Right cardiac atrium (tissue), 5 donors: ENCODE results near the gene TEPSIN. TPM values are rescaled to one million over a fixed set of nuclear protein-coding genes. Genes with fewer than 3 reads are reported as not detected.
"Not testable (repeated sequence)": the region's sequence is repeated elsewhere in the genome, so short reads cannot be mapped to it uniquely, and the experiment has no call there.

Experiments used
- ATAC-seq, 2 donors: fragments of 200-7000 bp; cut with Tn5 transposase; one replicate each; pipeline versions ENCODE4 v1.8.0 to v1.9.1; 2020; ENCODE audit warnings: moderate library complexity in 2 of 2, mild to moderate bottlenecking in 1 of 2
- DNase-seq, 3 donors: peaks; one replicate each; pipeline ENCODE4 v3.0.0-alpha.2; 2020
- H3K27ac ChIP-seq: one replicate; pipeline ENCODE4 v1.5.1; 2013; ENCODE audit warnings: mild to moderate bottlenecking, low read length, control low read depth, moderate library complexity
- H3K27me3 ChIP-seq: one replicate; pipeline ENCODE4 v1.6.1; 2013; ENCODE audit not compliant: control insufficient read depth, insufficient read depth
- H3K4me1 ChIP-seq: one replicate; pipeline ENCODE4 v1.6.1; 2013; ENCODE audit warnings: low read length; ENCODE audit not compliant: control insufficient read depth, insufficient read depth
- H3K4me3 ChIP-seq: one replicate; pipeline ENCODE4 v1.5.1; 2013; ENCODE audit warnings: low read length, control low read depth
- H3K9me3 ChIP-seq: one replicate; pipeline ENCODE4 v1.6.1; 2013; ENCODE audit warnings: low read length; ENCODE audit not compliant: control insufficient read depth
- WGBS: extraction: QIAGEN DNeasy Blood & Tissue Kit; methylation state at CpG from one replicate; pipeline ENCODE4 v1.1.7; 2013; 5-methylcytosine and 5-hydroxymethylcytosine counted together
- intact Hi-C, 4 donors: fragments of 100-400 bp; cut with DNase I; formaldehyde crosslinking; loops; one replicate each; pipeline versions ENCODE4 v1.11.0 to v1.14.0; 2022 to 2023
- polyA plus RNA-seq: library from polyadenylated mRNA; stranded (reverse); fragments of 200-250 nt; gene quantifications from one replicate; pipeline ENCODE4 v1.2.3, GENCODE V29; 2013
- total RNA-seq, 4 donors: library from RNA; stranded (reverse); fragmentation: NEBNext Ultra II Directional; extraction: Animal tissue kit (Norgen Biotek cat#: 25700); gene quantifications; one replicate each; pipeline ENCODE4 v1.2.1, GENCODE V29; 2021
- donor health status: healthy with polysubstance abuse.
- donor health status: DM: no; HTN: yes; CAD: no.
- donor health status: DM: no; HTN: no; CAD: no.
- donor health status: DM: no; HTN: yes; CAD: no; lungs with severe emphysema.
- donor health status: DM: yes; HTN: yes; CAD: no.

TEPSIN gene
- total and polyA plus RNA-seq, 5 donors = 12.5 to 17.7 (median 13.2) TPM

DNA sequence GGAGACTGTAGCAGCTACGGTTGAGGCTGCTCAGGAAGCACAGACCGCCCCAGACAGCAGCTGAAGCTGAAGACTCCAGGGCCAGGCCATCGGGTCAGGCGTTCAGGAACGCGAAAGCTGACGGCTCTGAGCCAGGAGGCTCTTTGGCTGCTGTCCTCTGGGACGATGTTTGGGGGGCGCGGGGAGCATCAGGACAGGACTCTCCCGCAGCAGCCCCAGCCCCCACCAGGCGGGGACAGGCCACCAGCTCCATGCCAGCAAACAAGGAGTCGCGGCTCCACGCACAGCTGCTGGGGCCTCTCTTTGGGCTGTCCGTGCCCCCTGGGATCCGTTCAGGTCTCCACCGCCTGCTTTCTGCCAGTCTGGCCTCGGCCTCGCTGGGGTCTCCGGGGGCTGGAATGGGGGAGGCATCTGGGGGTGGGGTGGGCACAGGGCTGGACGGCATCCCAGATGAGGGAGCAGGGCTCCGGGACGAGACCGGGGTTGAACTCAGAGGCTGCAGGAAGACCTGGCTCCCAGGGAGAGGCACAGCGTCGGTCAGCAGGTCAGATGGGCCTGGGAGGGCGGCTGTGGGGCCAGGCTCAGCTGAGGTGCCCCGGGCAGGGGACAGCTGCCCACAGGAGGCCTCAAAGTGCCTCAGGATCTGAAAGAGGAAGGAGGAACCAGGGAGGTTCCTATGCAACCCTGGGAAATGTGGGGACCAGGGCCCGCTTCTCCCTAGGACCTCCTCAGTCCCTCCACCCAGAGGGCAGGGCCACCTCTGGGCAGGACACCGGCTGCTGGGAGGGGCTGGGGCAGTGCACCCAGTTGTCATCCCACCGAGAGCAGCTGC, 9.8 kb downstream of the TEPSIN start:
- WGBS = 84% methylated on average over 32 of the region's 32 CpGs
- peak in 1 of 2 donors; percentile 6 for ATAC-seq
- Histone ChIP-seq H3K27ac (no peak overlapping the region), H3K4me3 (no peak overlapping the region), H3K9me3 (no peaks in the 10 kb centered on the region), H3K27me3 (no peaks in the 10 kb centered on the region), H3K4me1 (no peaks in the 10 kb centered on the region)
- peak; percentile 15 to 54 (median 50) for DNase-seq
- intact Hi-C loops = no loop called here

DNA sequence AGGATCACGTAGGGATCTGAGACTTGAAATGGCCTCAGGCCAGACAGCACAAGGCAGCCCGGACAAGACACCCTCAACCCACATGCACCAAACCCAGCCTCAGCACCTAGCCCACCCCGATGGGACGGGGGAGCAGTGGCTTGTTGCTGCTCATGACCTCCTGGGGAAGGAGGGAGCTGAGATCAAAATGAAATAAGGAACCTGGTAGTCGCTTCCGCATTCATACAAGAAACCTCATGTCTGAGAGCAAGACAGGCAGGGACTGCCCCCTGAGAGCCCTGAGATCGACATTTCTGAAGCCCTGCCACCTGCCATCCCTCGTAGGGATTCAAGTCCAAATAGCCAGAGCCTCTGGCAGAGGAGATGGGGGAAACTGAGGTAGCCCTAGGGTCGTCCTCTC, 10.4 kb downstream of the TEPSIN start:
- no peak overlapping the region for H3K27ac ChIP-seq

DNA sequence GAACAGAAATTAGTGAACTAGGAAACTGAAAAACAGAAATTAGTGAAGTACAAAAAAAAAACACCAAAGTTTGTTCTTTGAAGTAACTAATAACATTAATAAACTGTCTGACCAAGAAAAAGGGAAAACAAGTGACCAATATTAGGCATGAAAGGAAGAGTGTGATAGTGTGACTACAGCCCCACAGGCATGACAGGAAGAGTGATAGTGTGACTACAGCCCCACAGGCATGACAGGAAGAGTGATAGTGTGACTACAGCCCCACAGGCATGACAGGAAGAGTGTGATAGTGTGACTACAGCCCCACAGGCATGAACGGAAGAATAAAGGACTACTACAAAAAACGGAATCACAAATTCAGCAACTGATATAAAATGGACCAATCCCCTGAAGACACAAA, 11.2 kb downstream of the TEPSIN start:
- whole genome bisulfite sequencing = 39% methylated on average over 2 of the region's 2 CpGs
- H3K4me3 ChIP-seq, H3K4me1 ChIP-seq, intact Hi-C loops, H3K9me3 ChIP-seq, ATAC-seq, H3K27ac ChIP-seq, H3K27me3 ChIP-seq, DNase-seq: not testable (repeated sequence)

More for the DNA sequence above, 10.4 kb downstream of the TEPSIN start:
- no peaks in the 10 kb centered on the region for H3K9me3 ChIP-seq
- H3K4me3 ChIP-seq = no peak overlapping the region
- H3K27me3 ChIP-seq = no peaks in the 10 kb centered on the region
- 73% methylated on average over 9 of the region's 9 CpGs for WGBS
- intact Hi-C loops = no loop called here
- no peak for ATAC-seq
- peak in 1 of 3 donors; percentile 24 for DNase-seq
- no peaks in the 10 kb centered on the region for H3K4me1 ChIP-seq

DNA sequence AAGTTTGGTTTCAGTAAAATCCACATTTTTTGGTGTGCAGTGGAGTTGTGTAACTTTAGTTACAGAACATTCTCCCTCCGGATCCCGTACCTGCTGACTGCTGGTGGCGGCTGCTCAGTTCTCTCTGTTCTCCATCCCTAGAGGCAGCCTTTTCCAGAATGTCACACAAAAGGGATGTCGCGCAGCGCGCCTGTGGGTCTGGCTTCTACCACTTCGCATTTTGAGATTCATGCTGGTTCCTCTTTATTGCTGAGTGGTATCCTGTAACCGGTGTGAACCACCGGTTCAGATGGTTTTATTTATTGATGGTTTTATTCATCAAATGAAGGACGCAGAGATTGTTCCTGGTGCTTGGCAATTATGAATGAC, 15.1 kb downstream of the TEPSIN start:
- Histone ChIP-seq H3K27me3 (no peaks in the 10 kb centered on the region), H3K4me1 (peaks cover 2% of the 10 kb centered on the region), H3K27ac (no peak overlapping the region), H3K9me3 (no peaks in the 10 kb centered on the region), H3K4me3 (peak overlapping the region; percentile 49)
- WGBS = 25% methylated on average over 11 of the region's 11 CpGs
- intact Hi-C loops = no loop called here
- ATAC-seq = no peak
- DNase-seq = peak in 2 of 3 donors; percentile 51 to 57

DNA sequence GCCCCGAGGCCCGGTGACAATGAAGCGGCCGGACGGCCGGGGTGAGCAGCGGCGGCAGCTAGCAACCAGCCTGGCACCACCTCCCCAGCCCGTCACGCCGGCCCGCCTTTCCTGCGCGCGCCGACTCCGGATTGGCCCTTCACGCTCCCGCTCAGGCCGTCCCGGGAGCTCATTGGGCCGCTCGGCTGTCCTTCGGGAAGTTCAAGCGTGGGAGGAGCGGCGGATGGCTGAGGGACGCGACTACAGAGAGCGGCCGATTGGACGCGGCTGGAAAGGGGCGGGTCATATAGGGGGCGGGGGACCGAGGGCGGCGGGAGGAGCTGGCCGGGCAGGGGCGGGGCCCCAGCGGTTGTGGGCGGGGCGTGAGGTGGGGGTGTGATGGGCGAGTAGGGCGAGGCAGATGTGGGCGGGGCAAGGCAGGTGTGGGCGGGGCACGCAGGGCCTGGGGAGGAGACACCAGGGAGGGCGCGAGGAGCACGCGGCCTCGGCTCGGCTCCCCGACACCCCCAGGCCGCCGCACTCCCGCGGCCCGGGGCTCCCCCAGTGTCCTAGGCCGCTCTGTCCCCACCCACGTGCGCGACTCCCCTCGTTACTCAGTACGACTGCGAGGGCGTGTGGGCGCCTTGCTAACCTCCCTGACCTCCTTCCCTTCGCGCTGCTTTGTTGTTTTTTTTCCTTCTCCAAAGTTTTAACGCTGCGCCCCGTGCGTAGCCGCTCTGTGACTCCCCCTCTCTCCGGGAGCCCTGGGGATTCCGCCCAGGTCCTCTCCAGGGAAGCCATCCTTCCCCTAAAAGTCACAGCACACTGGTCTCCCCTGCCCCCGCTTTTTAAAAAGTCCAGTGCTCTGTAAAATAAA, 15.7 kb downstream of the TEPSIN start, which contains the start of gene CEP131:
CEP131 (minus strand) TSS at position 60 of the 856 bp plus-strand sequence. CDS start 2,909 bp downstream, outside the sequence.
- H3K4me3 ChIP-seq = peak within 1 kb of the TSS; percentile 72
- ATAC-seq = peak; percentile 99
- DNase-seq = peak; percentile 99 to 100 (median 100)
- intact Hi-C loops = no loop called here
- 1% methylated on average over 79 of the region's 79 CpGs for WGBS
- no peaks in the 10 kb centered on the region for H3K9me3 ChIP-seq
- no peak within 1 kb of the TSS for H3K27ac ChIP-seq
- no peaks in the 10 kb centered on the region for H3K27me3 ChIP-seq
- H3K4me1 ChIP-seq = peaks cover 2% of the 10 kb centered on the region

DNA sequence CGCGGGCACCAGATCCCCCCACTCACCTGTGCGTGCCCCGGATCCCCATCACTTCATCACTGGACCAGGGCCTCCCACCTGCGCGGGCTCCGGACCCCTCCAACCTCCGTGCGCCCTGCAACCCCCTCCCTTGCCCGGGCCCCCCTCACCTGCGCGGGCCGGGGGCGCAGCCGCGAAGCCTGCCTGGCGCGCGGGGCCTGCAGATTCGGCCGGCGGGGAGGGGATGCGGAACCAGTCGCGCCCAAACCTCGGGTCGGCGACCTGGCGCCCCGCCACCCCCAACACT, 16.3 kb downstream of the TEPSIN start:
- WGBS = under 1% methylated on average over 30 of the region's 30 CpGs
- intact Hi-C loops = no loop called here
- ATAC-seq = peak; percentile 4 to 6

DNA sequence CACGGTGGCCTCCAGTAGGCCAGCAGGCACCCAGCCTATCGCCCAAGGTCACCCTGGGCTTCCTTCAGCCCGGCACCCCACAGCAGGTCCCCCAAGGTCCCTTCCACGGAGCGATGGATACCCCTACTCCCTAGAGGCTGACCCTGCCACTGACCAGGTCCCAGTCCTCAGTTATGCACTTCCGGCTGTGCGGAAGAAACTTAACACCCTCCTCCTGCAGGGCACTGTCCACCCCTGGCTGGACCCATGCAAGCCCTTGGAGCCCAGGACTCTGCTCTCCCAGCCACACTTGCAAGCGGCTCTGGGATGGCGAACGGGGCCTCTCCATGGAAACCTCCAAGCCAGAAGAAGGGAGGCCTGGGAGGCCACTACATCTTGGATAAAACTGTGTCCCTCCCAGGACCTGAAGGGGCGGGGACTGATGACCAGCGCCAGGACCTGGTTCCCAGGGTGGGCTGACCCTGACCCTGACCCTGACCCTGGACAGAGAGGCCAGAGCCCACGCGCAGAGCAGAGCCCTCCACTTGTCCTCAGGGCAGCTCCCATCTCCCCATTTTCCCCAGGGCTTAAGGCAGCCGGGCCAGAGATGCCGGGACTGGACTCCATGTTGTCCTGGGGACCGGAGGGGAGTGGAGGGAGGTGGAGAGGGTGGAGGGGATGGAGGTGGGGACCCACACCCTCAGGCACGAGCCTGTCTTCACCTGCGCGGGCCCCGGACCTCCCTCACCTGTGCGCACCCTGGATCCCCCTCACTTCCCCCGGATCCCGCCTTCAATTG, 16.8 kb downstream of the TEPSIN start:
- 19% methylated on average over 24 of the region's 24 CpGs for WGBS
- Histone ChIP-seq H3K27me3 (no peaks in the 10 kb centered on the region), H3K4me1 (peaks cover 2% of the 10 kb centered on the region), H3K4me3 (peak overlapping the region; percentile 72), H3K9me3 (no peaks in the 10 kb centered on the region), H3K27ac (no peak overlapping the region)
- ATAC-seq = peak; percentile 2 to 4
- intact Hi-C loops = no loop called here
- DNase-seq = peak; percentile 25 to 64 (median 33)

More for the DNA sequence above, 16.3 kb downstream of the TEPSIN start:
- Histone ChIP-seq H3K27ac (no peak overlapping the region), H3K4me1 (peaks cover 2% of the 10 kb centered on the region), H3K4me3 (peak overlapping the region; percentile 72), H3K27me3 (no peaks in the 10 kb centered on the region), H3K9me3 (no peaks in the 10 kb centered on the region)
- no peak for DNase-seq

DNA sequence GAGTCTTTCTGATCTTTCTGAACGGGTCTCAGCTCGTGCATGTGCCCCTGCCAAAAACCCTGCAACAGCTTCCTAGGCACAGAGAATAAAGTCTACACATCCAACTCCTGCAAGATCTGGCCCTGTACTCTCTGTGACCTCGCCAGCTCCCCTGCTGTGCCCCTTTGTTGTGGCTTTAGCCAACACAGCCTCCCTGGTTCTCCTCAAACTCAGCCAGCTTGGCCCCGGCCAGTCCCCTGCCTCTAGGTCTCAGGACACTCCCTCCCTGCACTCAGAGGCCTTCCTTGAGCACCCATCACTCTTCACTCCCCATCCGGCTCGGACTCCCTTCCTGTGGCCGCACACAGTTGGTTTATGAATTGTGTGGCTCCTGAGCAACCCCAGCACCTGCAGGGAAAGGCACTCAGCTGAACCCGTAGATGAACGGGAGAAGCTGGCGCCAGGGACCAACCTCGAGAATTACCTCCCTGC, 17.4 kb downstream of the TEPSIN start:
- 74% methylated on average over 11 of the region's 11 CpGs for WGBS
- Histone ChIP-seq H3K27ac (no peak overlapping the region), H3K4me3 (no peak overlapping the region), H3K4me1 (peaks cover 2% of the 10 kb centered on the region), H3K27me3 (no peaks in the 10 kb centered on the region), H3K9me3 (no peaks in the 10 kb centered on the region)
- intact Hi-C loops = no loop called here
- ATAC-seq (no peak), DNase-seq (peak in 1 of 3 donors; percentile 48)

DNA sequence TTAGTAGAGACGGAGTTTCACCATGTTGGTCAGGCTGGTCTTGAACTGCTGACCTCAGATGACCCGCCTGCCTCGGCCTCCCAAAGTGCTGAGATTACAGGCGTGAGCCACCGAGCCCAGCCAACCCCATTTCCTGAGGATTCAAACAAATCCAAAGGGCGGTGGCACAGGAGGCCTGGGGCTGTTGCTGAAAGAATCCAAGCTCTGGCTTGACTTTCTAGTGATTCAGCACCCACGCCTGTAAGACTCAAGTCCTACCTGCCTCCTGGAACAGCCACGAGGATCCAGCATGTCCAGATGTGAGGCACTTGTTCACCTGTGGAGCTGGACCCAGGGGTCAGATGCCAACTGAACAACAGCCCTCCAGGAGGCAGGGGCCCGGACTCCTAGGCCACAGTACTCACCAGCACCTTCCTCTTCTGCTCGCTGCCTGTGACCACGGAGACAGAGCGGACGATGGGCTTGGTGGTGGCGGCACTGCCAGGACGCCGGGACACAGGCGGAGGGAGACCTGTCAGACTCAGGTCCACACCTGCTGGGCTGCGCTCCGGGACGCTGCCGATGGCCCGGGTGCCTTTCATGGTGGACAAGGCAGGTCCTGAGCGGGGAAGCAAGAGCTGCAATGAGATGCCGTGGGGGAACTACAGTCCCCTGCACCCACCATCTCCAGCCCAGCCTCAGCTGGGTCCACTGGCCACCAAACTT, 19.2 kb downstream of the TEPSIN start:
- Histone ChIP-seq H3K4me3 (no peak overlapping the region), H3K4me1 (peaks cover 2% of the 10 kb centered on the region), H3K27ac (no peak overlapping the region), H3K9me3 (no peaks in the 10 kb centered on the region), H3K27me3 (no peaks in the 10 kb centered on the region)
- intact Hi-C loops = no loop called here
- DNase-seq = peak in 2 of 3 donors; percentile 37 to 61
- 94% methylated on average over 24 of the region's 24 CpGs for WGBS
- no peak for ATAC-seq

DNA sequence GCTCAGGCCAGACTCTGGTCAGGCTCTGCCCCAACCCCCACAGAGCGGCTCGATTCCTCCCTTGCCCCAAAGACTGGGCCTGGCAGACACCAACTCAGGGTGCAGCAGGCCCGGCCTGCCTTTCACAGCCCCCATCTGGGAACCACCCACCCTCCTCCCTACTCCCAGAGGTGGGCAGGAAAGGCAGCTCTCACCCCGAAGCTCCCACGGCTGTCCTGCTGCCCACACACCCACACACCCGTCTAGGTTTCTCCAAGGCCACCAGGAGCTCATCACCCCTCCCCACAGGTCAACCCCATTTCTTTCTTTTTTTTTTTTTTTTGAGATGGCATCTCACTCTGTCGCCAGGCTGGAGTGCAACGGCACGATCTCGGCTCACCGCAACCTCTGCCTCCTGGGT, 19.9 kb downstream of the TEPSIN start:
- H3K27ac ChIP-seq = no peak overlapping the region
- intact Hi-C loops = no loop called here
- no peaks in the 10 kb centered on the region for H3K9me3 ChIP-seq
- H3K27me3 ChIP-seq = no peaks in the 10 kb centered on the region
- 94% methylated on average over 11 of the region's 11 CpGs for WGBS
- ATAC-seq (no peak), DNase-seq (peak in 1 of 3 donors; percentile 29)
- H3K4me1 ChIP-seq = peaks cover 2% of the 10 kb centered on the region
- no peak overlapping the region for H3K4me3 ChIP-seq
